OCI-LY1 (cell line): ENCODE measurements around the gene ADAMTSL4.
"Not testable (repeated sequence)": the region's sequence is repeated elsewhere in the genome, so short reads cannot be mapped to it uniquely, and the experiment has no call there.

Experiments used
- EZH2 ChIP-seq: fragments of 200-600 bp; sonication (generic), shearing (Covaris generic); IDR thresholded peaks from 2 replicates; pipeline ENCODE4 v1.8.0; 2017; ENCODE audit warnings: borderline replicate concordance, mixed run types, mild to moderate bottlenecking, antibody characterized with exemption, low read length, moderate library complexity, mixed read lengths
- TF ChIP-seq, protein P1 (sequence below): fragments of 200-600 bp; sonication (generic), shearing (Covaris generic); IDR thresholded peaks from 2 replicates; pipeline ENCODE4 v1.5.1; 2017; ENCODE audit warnings: mild to moderate bottlenecking, antibody characterized with exemption, low read length, moderate library complexity, mixed read lengths

DNA sequence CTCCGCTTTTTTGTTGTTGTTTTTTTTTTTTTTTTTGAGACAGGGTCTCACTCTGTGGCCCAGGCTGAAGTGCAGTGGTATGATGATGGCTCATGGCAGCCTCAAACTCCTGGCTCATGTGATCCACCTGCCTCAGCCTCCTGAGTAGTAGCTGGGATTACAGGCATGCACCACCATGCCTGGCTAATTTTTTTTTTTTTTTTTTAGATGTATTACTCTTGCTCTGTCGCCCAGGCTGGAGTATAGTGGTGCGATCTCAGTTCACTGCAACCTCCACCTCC lies 56.2 kb downstream of the ADAMTSL4 start:
- not testable (repeated sequence) for TF ChIP-seq EZH2
- TF ChIP-seq, protein P1, sequence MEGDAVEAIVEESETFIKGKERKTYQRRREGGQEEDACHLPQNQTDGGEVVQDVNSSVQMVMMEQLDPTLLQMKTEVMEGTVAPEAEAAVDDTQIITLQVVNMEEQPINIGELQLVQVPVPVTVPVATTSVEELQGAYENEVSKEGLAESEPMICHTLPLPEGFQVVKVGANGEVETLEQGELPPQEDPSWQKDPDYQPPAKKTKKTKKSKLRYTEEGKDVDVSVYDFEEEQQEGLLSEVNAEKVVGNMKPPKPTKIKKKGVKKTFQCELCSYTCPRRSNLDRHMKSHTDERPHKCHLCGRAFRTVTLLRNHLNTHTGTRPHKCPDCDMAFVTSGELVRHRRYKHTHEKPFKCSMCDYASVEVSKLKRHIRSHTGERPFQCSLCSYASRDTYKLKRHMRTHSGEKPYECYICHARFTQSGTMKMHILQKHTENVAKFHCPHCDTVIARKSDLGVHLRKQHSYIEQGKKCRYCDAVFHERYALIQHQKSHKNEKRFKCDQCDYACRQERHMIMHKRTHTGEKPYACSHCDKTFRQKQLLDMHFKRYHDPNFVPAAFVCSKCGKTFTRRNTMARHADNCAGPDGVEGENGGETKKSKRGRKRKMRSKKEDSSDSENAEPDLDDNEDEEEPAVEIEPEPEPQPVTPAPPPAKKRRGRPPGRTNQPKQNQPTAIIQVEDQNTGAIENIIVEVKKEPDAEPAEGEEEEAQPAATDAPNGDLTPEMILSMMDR, result not testable (repeated sequence)
